Measurements from ENCODE around the gene DDX47. TPM values are rescaled to one million over a fixed set of nuclear protein-coding genes. Genes with fewer than 3 reads are reported as not detected.

Gene DDX47
- total RNA-seq, 1 experiment from 2014 or later, result 60.5 TPM

- CTCF ChIA-PET, result no interaction called here
- peaks cover 2% of the 10 kb centered on the region for H3K9me3 Mint-ChIP-seq (ENCODE audit: low read depth, unreplicated experiment)
- TF ChIP-seq, protein P1, sequence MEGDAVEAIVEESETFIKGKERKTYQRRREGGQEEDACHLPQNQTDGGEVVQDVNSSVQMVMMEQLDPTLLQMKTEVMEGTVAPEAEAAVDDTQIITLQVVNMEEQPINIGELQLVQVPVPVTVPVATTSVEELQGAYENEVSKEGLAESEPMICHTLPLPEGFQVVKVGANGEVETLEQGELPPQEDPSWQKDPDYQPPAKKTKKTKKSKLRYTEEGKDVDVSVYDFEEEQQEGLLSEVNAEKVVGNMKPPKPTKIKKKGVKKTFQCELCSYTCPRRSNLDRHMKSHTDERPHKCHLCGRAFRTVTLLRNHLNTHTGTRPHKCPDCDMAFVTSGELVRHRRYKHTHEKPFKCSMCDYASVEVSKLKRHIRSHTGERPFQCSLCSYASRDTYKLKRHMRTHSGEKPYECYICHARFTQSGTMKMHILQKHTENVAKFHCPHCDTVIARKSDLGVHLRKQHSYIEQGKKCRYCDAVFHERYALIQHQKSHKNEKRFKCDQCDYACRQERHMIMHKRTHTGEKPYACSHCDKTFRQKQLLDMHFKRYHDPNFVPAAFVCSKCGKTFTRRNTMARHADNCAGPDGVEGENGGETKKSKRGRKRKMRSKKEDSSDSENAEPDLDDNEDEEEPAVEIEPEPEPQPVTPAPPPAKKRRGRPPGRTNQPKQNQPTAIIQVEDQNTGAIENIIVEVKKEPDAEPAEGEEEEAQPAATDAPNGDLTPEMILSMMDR (IDR thresholded peaks at IDR 0.05; ENCODE audit: unreplicated experiment), result no peak
- intact Hi-C loops (cut with micrococcal nuclease; ENCODE audit: unreplicated experiment), result no loop called here
- H3K36me3 Mint-ChIP-seq (ENCODE audit: insufficient read depth, unreplicated experiment), result peaks cover 47% of the 10 kb centered on the region
- BruUV-seq (replicated peaks), result no TSS peak
- H3K27me3 Mint-ChIP-seq (ENCODE audit: unreplicated experiment), result no peaks in the 10 kb centered on the region
- peak overlapping the region; percentile 64 for H3K27ac Mint-ChIP-seq (ENCODE audit: unreplicated experiment)
- no peak for DNase-seq
- no peak overlapping the region for H3K4me3 Mint-ChIP-seq (ENCODE audit: low read depth, unreplicated experiment)
- H3K4me1 Mint-ChIP-seq (ENCODE audit: low read depth, unreplicated experiment), result peaks cover 51% of the 10 kb centered on the region
Measured at GRCh38 chr12:12868477-12869235, 55.5 kb downstream of the DDX47 start.

GRCh38 chr12:12870465-12870864 is 57.3 kb downstream of the DDX47 start:
- Mint-ChIP-seq H3K4me3 (ENCODE audit: low read depth, unreplicated experiment) (peak overlapping the region; percentile 34), H3K9me3 (ENCODE audit: low read depth, unreplicated experiment) (no peaks in the 10 kb centered on the region)
- DNase-seq, result no peak

GRCh38 chr12:12871587-12872138 is 58.5 kb downstream of the DDX47 start:
- CTCF ChIA-PET, result interaction anchor here (0.6 to 2.9 kb wide), 11 partner anchors 9 to 126 kb away, joined by 3 to 21 read pairs (median 4); partner anchors contain the start of gene GPRC5A

More at GRCh38 chr12:12870465-12870864, 57.3 kb downstream of the DDX47 start:
- intact Hi-C loops (cut with micrococcal nuclease; ENCODE audit: unreplicated experiment), result loop anchor here (5.0 kb wide), 1 partner anchor 68 kb away; no protein-coding TSS in a partner anchor
- no TSS peak for BruUV-seq (replicated peaks)
- Mint-ChIP-seq H3K36me3 (ENCODE audit: insufficient read depth, unreplicated experiment) (peaks cover 41% of the 10 kb centered on the region), H3K4me1 (ENCODE audit: low read depth, unreplicated experiment) (peaks cover 66% of the 10 kb centered on the region), H3K27me3 (ENCODE audit: unreplicated experiment) (no peaks in the 10 kb centered on the region), H3K27ac (ENCODE audit: unreplicated experiment) (peak overlapping the region; percentile 99)
- CTCF ChIA-PET, result interaction anchor here (0.9 kb wide), 1 partner anchor 21 kb away, joined by 3 read pairs; the partner anchor contains the start of gene GPRC5A
- TF ChIP-seq, protein P1 (IDR thresholded peaks at IDR 0.05; ENCODE audit: unreplicated experiment), result no peak

More at GRCh38 chr12:12871587-12872138, 58.5 kb downstream of the DDX47 start:
- intact Hi-C loops (cut with micrococcal nuclease; ENCODE audit: unreplicated experiment), result loop anchor here (1.0 to 5.0 kb wide), 4 partner anchors 12 to 69 kb away; partner anchors contain the start of gene GPRC5A
- Mint-ChIP-seq H3K9me3 (ENCODE audit: low read depth, unreplicated experiment) (no peaks in the 10 kb centered on the region), H3K27me3 (ENCODE audit: unreplicated experiment) (no peaks in the 10 kb centered on the region), H3K4me3 (ENCODE audit: low read depth, unreplicated experiment) (peak overlapping the region; percentile 43), H3K4me1 (ENCODE audit: low read depth, unreplicated experiment) (peaks cover 76% of the 10 kb centered on the region), H3K36me3 (ENCODE audit: insufficient read depth, unreplicated experiment) (peaks cover 43% of the 10 kb centered on the region), H3K27ac (ENCODE audit: unreplicated experiment) (peak overlapping the region; percentile 99)
- TF ChIP-seq, protein P1 (IDR thresholded peaks at IDR 0.05; ENCODE audit: unreplicated experiment), result no peak
- TSS peak; percentile 34 for BruUV-seq (replicated peaks)
- no peak for DNase-seq

All from Calu3 (cell line).